ENCODE measurements around the gene ALKBH8.
"Not testable (repeated sequence)": the region's sequence is repeated elsewhere in the genome, so short reads cannot be mapped to it uniquely, and the experiment has no call there.

The ALKBH8 gene

DNA sequence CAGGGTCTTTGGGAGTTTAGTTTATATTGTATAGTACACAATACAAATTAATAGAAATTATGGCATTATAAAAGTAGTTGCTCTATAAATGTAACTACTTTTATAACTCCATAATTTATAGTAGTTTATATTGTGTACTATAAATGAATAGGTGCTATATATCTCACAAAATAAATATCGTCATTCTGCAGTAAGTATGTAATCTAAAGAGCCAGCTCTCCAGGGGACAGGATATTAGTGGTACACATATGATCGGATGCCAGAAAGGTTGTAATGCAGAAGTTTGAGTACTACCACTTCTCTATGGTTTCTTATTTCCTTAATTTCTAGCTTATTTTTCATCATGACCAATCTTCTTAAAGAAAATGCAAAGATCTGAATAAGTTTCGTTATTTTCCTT lies 87.7 kb downstream of the ALKBH8 start:
- Histone ChIP-seq H3K27ac (no peak overlapping the region), H3K4me3 (no peak overlapping the region), H3K9me3 (ENCODE audit: low read depth, low read length) (no peaks in the 10 kb centered on the region), H3K9ac (ENCODE audit: insufficient read length) (no peak overlapping the region), H3K36me3 (ENCODE audit: insufficient read depth, low read length) (no peaks in the 10 kb centered on the region)
- no peak for DNase-seq (ENCODE audit: low read depth, low spot score)
- TF ChIP-seq EZH2 (IDR thresholded peaks at IDR 0.05) (no peak), FOXP2 (optimal IDR thresholded peaks at IDR 0.05; ENCODE audit: control extremely low read depth, extremely low read length, insufficient read depth) (no peak), POLR2AphosphoS5 (IDR thresholded peaks at IDR 0.05; ENCODE audit: borderline replicate concordance, low read depth, low read length) (no peak)

DNA sequence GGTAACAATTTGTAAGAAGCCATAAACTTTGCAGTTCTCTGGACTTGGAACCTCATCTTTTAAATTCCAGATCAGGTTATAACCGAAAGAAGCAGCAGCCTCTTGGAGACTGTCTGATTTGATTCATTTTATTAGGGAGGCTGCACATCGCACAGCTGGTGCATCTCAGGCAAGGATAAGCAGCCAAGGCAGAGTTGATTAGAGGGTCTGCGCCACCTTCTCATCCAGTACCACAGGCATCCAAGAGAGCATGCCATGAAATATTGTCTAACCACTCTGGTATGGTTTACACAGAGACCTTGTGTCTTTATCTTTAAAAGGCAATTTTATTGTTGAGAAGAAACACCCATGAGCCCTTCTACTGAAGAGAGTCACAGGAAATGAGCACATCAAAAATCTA lies 91.7 kb downstream of the ALKBH8 start:
- TF ChIP-seq EZH2 (IDR thresholded peaks at IDR 0.05): no peak
- TF ChIP-seq FOXP2 (optimal IDR thresholded peaks at IDR 0.05; ENCODE audit: control extremely low read depth, extremely low read length, insufficient read depth): no peak
- no peak for TF ChIP-seq POLR2AphosphoS5 (IDR thresholded peaks at IDR 0.05; ENCODE audit: borderline replicate concordance, low read depth, low read length)
- Histone ChIP-seq H3K36me3 (ENCODE audit: insufficient read depth, low read length) (no peaks in the 10 kb centered on the region), H3K27ac (no peak overlapping the region), H3K4me3 (no peak overlapping the region), H3K9me3 (ENCODE audit: low read depth, low read length) (no peaks in the 10 kb centered on the region), H3K9ac (ENCODE audit: insufficient read length) (no peak overlapping the region)
- no peak for DNase-seq (ENCODE audit: low read depth, low spot score)

DNA sequence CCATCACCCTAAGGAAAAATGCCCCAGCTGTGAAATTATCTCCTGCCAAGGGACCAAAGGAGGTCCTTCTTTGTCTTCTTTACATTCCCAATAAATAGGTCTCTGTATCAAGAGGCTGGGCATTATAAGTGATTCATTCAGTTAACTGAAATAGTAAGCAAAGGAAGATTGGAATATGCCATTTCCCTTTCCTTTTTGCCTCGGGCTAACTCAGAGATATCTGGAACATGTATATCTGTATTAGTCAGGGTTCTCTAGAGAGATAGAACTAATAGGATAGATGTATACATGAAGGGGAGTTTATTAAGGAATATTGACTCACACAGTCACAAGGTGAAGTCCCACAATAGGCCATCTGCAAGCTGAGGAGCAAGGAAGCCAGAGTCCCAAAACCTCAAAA lies 92.6 kb downstream of the ALKBH8 start:
- Histone ChIP-seq H3K4me3 (no peak overlapping the region), H3K27ac (no peak overlapping the region), H3K36me3 (ENCODE audit: insufficient read depth, low read length) (no peaks in the 10 kb centered on the region), H3K9me3 (ENCODE audit: low read depth, low read length) (no peaks in the 10 kb centered on the region), H3K9ac (ENCODE audit: insufficient read length) (no peak overlapping the region)
- no peak for DNase-seq (ENCODE audit: low read depth, low spot score)
- TF ChIP-seq POLR2AphosphoS5 (IDR thresholded peaks at IDR 0.05; ENCODE audit: borderline replicate concordance, low read depth, low read length): no peak
- TF ChIP-seq FOXP2 (optimal IDR thresholded peaks at IDR 0.05; ENCODE audit: control extremely low read depth, extremely low read length, insufficient read depth): no peak

DNA sequence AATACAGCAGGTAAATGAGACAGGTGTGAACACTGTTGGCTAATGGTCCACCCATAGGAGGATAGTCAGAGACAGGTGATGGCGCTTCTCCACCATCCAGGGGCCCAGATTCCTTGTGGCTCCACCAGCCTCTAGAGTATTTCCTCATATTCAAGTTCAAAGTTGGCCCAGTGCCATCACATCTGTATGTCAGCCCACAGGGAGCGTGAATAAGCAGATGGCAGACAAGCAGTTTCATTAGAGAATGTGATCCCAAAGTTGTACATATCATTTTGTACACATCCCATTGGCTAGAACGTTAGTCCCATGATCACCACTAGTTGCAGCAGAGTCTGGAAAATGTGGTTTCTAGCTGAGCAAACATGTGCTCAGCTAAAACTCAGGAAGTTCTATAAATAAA lies 96.9 kb downstream of the ALKBH8 start:
- H3K4me3 ChIP-seq: no peak overlapping the region
- peak; percentile 28 for DNase-seq (ENCODE audit: low read depth, low spot score)
- TF ChIP-seq FOXP2 (optimal IDR thresholded peaks at IDR 0.05; ENCODE audit: control extremely low read depth, extremely low read length, insufficient read depth) (no peak), POLR2AphosphoS5 (IDR thresholded peaks at IDR 0.05; ENCODE audit: borderline replicate concordance, low read depth, low read length) (no peak), EZH2 (IDR thresholded peaks at IDR 0.05) (no peak)
- H3K27ac ChIP-seq: no peak overlapping the region
- H3K9me3 ChIP-seq (ENCODE audit: low read depth, low read length): no peaks in the 10 kb centered on the region
- no peaks in the 10 kb centered on the region for H3K36me3 ChIP-seq (ENCODE audit: insufficient read depth, low read length)
- H3K9ac ChIP-seq (ENCODE audit: insufficient read length): no peak overlapping the region

DNA sequence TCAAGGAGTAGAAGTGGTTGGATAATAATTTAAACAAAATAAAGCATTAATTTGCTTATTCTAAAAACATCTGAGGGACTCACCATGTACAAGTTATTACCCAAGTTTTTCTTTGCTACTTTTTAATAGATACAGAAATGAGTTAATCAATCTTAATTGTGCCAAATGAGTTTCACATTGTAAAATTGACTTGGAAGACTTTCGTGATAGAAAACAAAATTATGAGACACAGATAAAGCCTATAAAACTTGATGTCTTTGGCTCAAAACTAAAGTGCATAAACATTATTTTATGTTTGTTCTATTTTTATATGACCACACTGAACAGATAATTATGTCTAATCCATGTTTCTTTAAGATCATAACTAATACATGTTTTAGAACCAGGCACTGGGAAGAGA lies 97.8 kb downstream of the ALKBH8 start:
- no peaks in the 10 kb centered on the region for H3K9me3 ChIP-seq (ENCODE audit: low read depth, low read length)
- H3K36me3 ChIP-seq (ENCODE audit: insufficient read depth, low read length): no peaks in the 10 kb centered on the region
- TF ChIP-seq POLR2AphosphoS5 (IDR thresholded peaks at IDR 0.05; ENCODE audit: borderline replicate concordance, low read depth, low read length) (no peak), FOXP2 (optimal IDR thresholded peaks at IDR 0.05; ENCODE audit: control extremely low read depth, extremely low read length, insufficient read depth) (no peak), EZH2 (IDR thresholded peaks at IDR 0.05) (no peak)
- H3K27ac ChIP-seq: no peak overlapping the region
- no peak overlapping the region for H3K4me3 ChIP-seq
- no peak overlapping the region for H3K9ac ChIP-seq (ENCODE audit: insufficient read length)
- DNase-seq (ENCODE audit: low read depth, low spot score): no peak

DNA sequence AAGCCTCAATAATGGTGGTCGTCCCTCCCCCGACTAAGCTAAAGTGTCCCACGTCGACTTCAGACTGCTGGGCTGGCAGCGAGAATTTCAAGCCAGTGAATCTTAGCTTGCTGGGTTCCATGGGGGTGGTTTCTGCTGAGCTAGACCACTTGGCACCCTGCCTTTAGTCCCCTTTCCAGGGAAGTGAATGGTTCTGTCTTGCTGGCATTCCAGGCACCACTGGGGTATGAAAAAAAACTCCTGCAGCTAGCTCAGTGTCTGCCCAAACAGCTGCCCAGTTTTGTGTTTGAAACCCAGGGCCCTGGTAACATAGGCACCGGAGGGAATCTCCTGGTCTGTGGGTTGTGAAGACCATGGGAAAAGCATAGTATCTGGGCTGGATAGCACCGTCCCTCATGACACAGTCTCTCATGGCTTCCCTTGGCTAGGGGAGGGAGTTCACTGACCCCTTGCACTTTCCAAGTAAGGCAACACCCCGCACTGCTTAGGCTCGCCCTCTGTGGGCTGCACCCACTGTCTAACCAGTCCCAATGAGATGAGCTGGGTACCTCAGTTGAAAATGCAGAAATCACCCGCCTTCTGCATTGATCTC lies 99.2 kb downstream of the ALKBH8 start:
- not testable (repeated sequence) for H3K9me3 ChIP-seq (ENCODE audit: low read depth, low read length); H3K9ac ChIP-seq (ENCODE audit: insufficient read length); H3K4me3 ChIP-seq; H3K36me3 ChIP-seq (ENCODE audit: insufficient read depth, low read length); H3K27ac ChIP-seq; DNase-seq (ENCODE audit: low read depth, low spot score)

DNA sequence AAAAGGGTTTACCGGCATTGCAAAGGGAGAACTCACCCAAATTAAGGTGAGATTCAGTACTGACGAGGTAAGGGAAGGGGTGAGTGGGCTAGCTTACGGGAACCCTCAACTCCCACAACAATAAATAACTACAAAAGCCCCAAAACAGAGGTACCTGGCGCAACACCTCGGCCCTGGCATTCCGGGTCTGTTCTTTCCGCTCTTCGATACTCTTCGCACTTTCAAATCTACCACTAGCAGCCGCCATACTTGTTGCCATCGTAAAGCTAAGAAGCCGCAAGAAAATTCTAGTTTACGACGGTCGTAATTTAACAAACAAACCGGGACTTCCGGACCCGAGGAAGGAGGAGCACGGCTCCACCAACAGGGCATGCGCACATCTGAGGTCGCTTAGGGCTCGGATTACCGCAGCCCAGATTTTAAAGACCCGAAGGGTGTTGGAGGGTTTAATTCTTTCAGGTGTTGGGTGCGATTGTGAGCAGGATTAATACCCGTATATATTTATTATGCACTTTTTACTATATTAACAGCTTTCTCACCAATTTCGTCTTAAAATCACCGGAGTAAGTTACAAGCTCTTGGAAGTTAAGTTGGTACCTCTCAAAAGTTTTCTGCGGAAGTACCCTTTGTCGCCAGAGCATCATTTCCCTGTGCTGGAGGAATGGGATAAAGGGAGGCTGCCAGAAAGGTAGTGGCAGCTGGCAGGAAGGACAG lies 107.8 kb downstream of the ALKBH8 start, which contains the start of gene CWF19L2:
Gene CWF19L2, minus strand, starts transcription at position 268 of the 714 bp plus-strand sequence. Its CDS starts 9 bp downstream, at position 259.
- TF ChIP-seq POLR2AphosphoS5 (IDR thresholded peaks at IDR 0.05; ENCODE audit: borderline replicate concordance, low read depth, low read length) (peak; percentile 88), EZH2 (IDR thresholded peaks at IDR 0.05) (no peak), FOXP2 (optimal IDR thresholded peaks at IDR 0.05; ENCODE audit: control extremely low read depth, extremely low read length, insufficient read depth) (no peak)
- Histone ChIP-seq H3K4me3 (peak within 1 kb of the TSS; percentile 81), H3K36me3 (ENCODE audit: insufficient read depth, low read length) (peaks cover 20% of the 10 kb centered on the region), H3K27ac (peak within 1 kb of the TSS; percentile 29; the same call in 1 of the 2 replicates), H3K9me3 (ENCODE audit: low read depth, low read length) (no peaks in the 10 kb centered on the region), H3K9ac (ENCODE audit: insufficient read length) (peak within 1 kb of the TSS; percentile 90)
- peak; percentile 89 for DNase-seq (ENCODE audit: low read depth, low spot score)

DNA sequence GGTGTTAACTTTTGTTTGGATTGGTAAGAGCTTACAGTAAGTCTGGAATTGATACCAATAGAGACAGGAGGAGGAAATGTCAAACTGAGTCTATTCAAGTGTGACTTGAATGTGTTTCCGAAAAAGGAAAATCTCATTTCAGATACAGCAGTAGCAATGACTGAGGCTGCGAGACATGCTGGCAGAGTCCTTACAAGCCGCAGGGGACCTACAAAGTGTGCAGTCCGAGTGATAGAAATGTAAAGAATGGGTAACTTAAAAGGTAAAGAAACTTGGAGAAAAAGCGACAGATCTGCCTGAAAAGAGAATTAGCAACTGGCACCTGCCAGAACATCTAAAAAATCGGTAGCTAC lies 108.4 kb downstream of the ALKBH8 start:
- Histone ChIP-seq H3K27ac (peak overlapping the region; percentile 29; the same call in 1 of the 2 replicates), H3K4me3 (peak overlapping the region; percentile 81), H3K36me3 (ENCODE audit: insufficient read depth, low read length) (peaks cover 21% of the 10 kb centered on the region), H3K9me3 (ENCODE audit: low read depth, low read length) (no peaks in the 10 kb centered on the region), H3K9ac (ENCODE audit: insufficient read length) (peak overlapping the region; percentile 90)
- TF ChIP-seq POLR2AphosphoS5 (IDR thresholded peaks at IDR 0.05; ENCODE audit: borderline replicate concordance, low read depth, low read length): no peak
- TF ChIP-seq FOXP2 (optimal IDR thresholded peaks at IDR 0.05; ENCODE audit: control extremely low read depth, extremely low read length, insufficient read depth): no peak
- no peak for TF ChIP-seq EZH2 (IDR thresholded peaks at IDR 0.05)
- no peak for DNase-seq (ENCODE audit: low read depth, low spot score)

Data from SK-N-MC (cell line).